Gastrocnemius medialis (tissue), 4 donors: ENCODE results near the gene ACOD1. TPM values are rescaled to one million over a fixed set of nuclear protein-coding genes. Genes with fewer than 3 reads are reported as not detected.

Experiments used
- ATAC-seq, 2 donors: fragments of 150-250 bp; one replicate each; pipeline ENCODE4 v1.9.1; 2016
- DNase-seq, 2 donors: peaks; one replicate each; pipeline ENCODE4 v3.0.0-alpha.2; 2019
- H3K27ac ChIP-seq, 4 donors: fragments of 200-600 bp; sonication (generic); 1 replicate in 1 of 4; 2 replicates in 3 of 4; pipeline ENCODE4 v1.5.1; 2016 to 2018; ENCODE audit warnings: mild to moderate bottlenecking in 2 of 4, moderate library complexity in 1 of 4
- H3K27me3 ChIP-seq, 3 donors: fragments of 200-600 bp; sonication (generic) in 2 of 3; 1 replicate in 1 of 3; 2 replicates in 2 of 3; pipeline versions ENCODE4 v1.5.1 to v1.6.0; 2016 to 2019; ENCODE audit warnings: mild to moderate bottlenecking in 1 of 3, moderate library complexity in 1 of 3
- H3K36me3 ChIP-seq, 2 donors: fragments of 200-600 bp; sonication (generic) in 1 of 2; one replicate each; pipeline ENCODE4 v1.5.1; 2017 to 2018
- H3K4me1 ChIP-seq, 2 donors: fragments of 200-600 bp; sonication (generic) in 1 of 2; one replicate each; pipeline ENCODE4 v1.5.1; 2016 to 2017; ENCODE audit warnings: mild to moderate bottlenecking in 2 of 2
- H3K4me3 ChIP-seq, 4 donors: fragments of 200-600 bp; sonication (generic) in 3 of 4; 1 replicate in 1 of 4; 2 replicates in 3 of 4; pipeline ENCODE4 v1.5.1; 2016 to 2019; ENCODE audit warnings: mild to moderate bottlenecking in 2 of 4
- H3K9me3 ChIP-seq, 3 donors: fragments of 200-600 bp; sonication (generic) in 2 of 3; 1 replicate in 1 of 3; 2 replicates in 2 of 3; pipeline ENCODE4 v1.5.1; 2016 to 2019
- POLR2A ChIP-seq, 2 donors: fragments of 450-650 bp; IDR thresholded peaks; one replicate each; pipeline ENCODE4 v1.6.1; 2017; ENCODE audit warnings: antibody characterized with exemption in 2 of 2, mild to moderate bottlenecking in 2 of 2, moderate library complexity in 2 of 2
- in situ Hi-C, 4 donors: fragments of 200-750 bp; cut with MboI; loops; one replicate each; pipeline versions ENCODE4 v1.15.0 to v1.8.0; 2017; ENCODE audit warnings: low sequenced_read_pairs in 4 of 4
- intact Hi-C: fragments of 100-400 bp; cut with DNase I; formaldehyde crosslinking; loops from one replicate; pipeline ENCODE4 v1.15.1; 2023; ENCODE audit warnings: low total_unique reads
- total RNA-seq, 4 donors: library from RNA; depleted of rRNA; stranded (reverse); fragments of >200 nt; gene quantifications; one replicate each; pipeline versions ENCODE4 v1.1.0 to v1.2.3, GENCODE V29; 2016
- TF ChIP-seq, protein P1 (sequence below), 5 experiments: fragments of 450-650 bp in 3 of 5; fragments of 200-600 bp in 2 of 5; sonication (generic) in 2 of 5; IDR thresholded peaks in 4 of 5; conservative IDR thresholded peaks in 1 of 5; 1 replicate in 4 of 5; 2 replicates in 1 of 5; pipeline ENCODE4 v1.5.1; 2016 to 2019; ENCODE audit warnings: antibody characterized with exemption in 5 of 5, mild to moderate bottlenecking in 3 of 5, moderate library complexity in 3 of 5

The ACOD1 gene
- total RNA-seq, 4 donors from 2014 or later, result not detected

DNA sequence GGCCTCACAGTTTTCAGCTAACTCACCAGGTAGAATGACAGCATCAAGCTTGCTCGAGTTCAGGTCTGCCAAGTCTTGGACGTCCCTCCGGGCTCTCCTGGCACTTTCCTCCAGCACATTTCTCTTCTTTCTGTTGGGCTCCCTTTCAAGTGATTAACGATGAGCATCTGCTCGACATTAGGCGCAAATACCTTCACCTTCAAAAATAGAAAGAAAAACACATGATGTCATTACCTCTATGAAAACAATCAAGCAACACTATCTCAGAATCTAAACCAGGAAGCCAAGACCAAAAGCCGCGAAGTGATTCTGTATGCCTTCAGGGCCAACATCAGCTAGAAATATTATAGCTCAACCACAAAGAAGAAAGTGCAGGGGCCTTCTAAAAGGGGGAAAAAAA is 28.2 kb downstream of the ACOD1 start:
- Histone ChIP-seq H3K4me1 (peaks cover 4 to 8% of the 10 kb centered on the region in 2 donors), H3K27me3 (no peaks in the 10 kb centered on the region), H3K27ac (no peak overlapping the region), H3K9me3 (no peaks in the 10 kb centered on the region), H3K4me3 (no peak overlapping the region), H3K36me3 (no peaks in the 10 kb centered on the region)
- ATAC-seq, result no peak
- in situ Hi-C loops (no loop called here), intact Hi-C loops (loop anchor here (5.0 kb wide), 1 partner anchor 1104 kb away; no protein-coding TSS in a partner anchor)
- TF ChIP-seq, protein P1, sequence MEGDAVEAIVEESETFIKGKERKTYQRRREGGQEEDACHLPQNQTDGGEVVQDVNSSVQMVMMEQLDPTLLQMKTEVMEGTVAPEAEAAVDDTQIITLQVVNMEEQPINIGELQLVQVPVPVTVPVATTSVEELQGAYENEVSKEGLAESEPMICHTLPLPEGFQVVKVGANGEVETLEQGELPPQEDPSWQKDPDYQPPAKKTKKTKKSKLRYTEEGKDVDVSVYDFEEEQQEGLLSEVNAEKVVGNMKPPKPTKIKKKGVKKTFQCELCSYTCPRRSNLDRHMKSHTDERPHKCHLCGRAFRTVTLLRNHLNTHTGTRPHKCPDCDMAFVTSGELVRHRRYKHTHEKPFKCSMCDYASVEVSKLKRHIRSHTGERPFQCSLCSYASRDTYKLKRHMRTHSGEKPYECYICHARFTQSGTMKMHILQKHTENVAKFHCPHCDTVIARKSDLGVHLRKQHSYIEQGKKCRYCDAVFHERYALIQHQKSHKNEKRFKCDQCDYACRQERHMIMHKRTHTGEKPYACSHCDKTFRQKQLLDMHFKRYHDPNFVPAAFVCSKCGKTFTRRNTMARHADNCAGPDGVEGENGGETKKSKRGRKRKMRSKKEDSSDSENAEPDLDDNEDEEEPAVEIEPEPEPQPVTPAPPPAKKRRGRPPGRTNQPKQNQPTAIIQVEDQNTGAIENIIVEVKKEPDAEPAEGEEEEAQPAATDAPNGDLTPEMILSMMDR (IDR thresholded peaks at IDR 0.05 in 4 of 5, conservative IDR thresholded peaks at IDR 0.05 in 1 of 5), result no peak
- TF ChIP-seq POLR2A (IDR thresholded peaks at IDR 0.05), result no peak
- DNase-seq, result no peak

- ATAC-seq, result no peak
- no peak for DNase-seq
- intact Hi-C loops, result loop anchor here (5.0 kb wide), 1 partner anchor 1105 kb away; no protein-coding TSS in a partner anchor
- no peaks in the 10 kb centered on the region for H3K36me3 ChIP-seq
- H3K9me3 ChIP-seq, result no peaks in the 10 kb centered on the region
- H3K27me3 ChIP-seq, result no peaks in the 10 kb centered on the region
- H3K27ac ChIP-seq, result no peak overlapping the region
- H3K4me1 ChIP-seq, result peaks cover 4 to 8% of the 10 kb centered on the region in 2 donors
- in situ Hi-C loops, result no loop called here
- TF ChIP-seq, protein P1 (IDR thresholded peaks at IDR 0.05 in 4 of 5, conservative IDR thresholded peaks at IDR 0.05 in 1 of 5), result no peak
- no peak for TF ChIP-seq POLR2A (IDR thresholded peaks at IDR 0.05)
- no peak overlapping the region for H3K4me3 ChIP-seq
Measured at GRCh38 chr13:76976929-76977328, 28.6 kb downstream of the ACOD1 start.

GRCh38 chr13:76980075-76980718 is 31.9 kb downstream of the ACOD1 start:
- in situ Hi-C loops (no loop called here), intact Hi-C loops (no loop called here)
- Histone ChIP-seq H3K9me3 (no peaks in the 10 kb centered on the region), H3K27ac (no peak overlapping the region), H3K27me3 (no peaks in the 10 kb centered on the region), H3K4me1 (peaks cover 4 to 8% of the 10 kb centered on the region in 2 donors), H3K4me3 (peak overlapping the region; percentile 35 to 46 (median 43)), H3K36me3 (no peaks in the 10 kb centered on the region)
- ATAC-seq (peak; percentile 66 to 89), DNase-seq (peak; percentile 33 to 53)
- TF ChIP-seq, protein P1 (IDR thresholded peaks at IDR 0.05 in 4 of 5, conservative IDR thresholded peaks at IDR 0.05 in 1 of 5), result peak; percentile 66 to 98 (median 81)
- TF ChIP-seq POLR2A (IDR thresholded peaks at IDR 0.05), result no peak

DNA sequence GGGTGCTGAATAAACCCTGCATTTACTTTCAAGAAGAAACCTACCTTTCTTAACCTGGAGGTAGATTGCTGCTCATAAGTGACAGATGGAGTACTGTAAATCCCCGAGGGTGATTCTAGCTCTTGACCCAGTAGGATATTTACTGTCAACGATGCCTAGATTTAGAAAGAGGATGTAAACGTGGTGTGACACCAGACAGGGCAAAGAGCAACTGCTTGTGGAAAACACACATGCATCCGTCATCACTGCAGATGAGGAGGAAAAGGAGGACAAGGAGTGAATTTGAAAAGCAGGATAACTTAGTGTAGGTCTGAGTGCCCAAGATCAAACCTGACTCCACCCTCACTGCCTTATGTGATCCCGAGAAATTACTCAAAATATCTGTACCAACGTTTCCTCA is 33.8 kb downstream of the ACOD1 start:
- Histone ChIP-seq H3K27ac (no peak overlapping the region), H3K36me3 (no peaks in the 10 kb centered on the region), H3K4me3 (no peak overlapping the region), H3K4me1 (peaks cover 4 to 8% of the 10 kb centered on the region in 2 donors), H3K9me3 (no peaks in the 10 kb centered on the region), H3K27me3 (no peaks in the 10 kb centered on the region)
- ATAC-seq, result no peak
- no peak for DNase-seq
- no peak for TF ChIP-seq POLR2A (IDR thresholded peaks at IDR 0.05)
- TF ChIP-seq, protein P1 (IDR thresholded peaks at IDR 0.05 in 4 of 5, conservative IDR thresholded peaks at IDR 0.05 in 1 of 5), result no peak
- intact Hi-C loops, result no loop called here
- in situ Hi-C loops, result no loop called here
